Lung (tissue), 12 donors: ENCODE data around the gene SIL1. TPM values are rescaled to one million over a fixed set of nuclear protein-coding genes. Genes with fewer than 3 reads are reported as not detected.
"Not testable (repeated sequence)": the region's sequence is repeated elsewhere in the genome, so short reads cannot be mapped to it uniquely, and the experiment has no call there.

Experiments used
- ATAC-seq: fragments of 200-7000 bp; cut with Tn5 transposase; one replicate; pipeline ENCODE4 v1.9.1; 2020; ENCODE audit warnings: moderate number of reproducible peaks; ENCODE audit not compliant: insufficient read depth, low FRiP score
- DNase-seq, 3 donors: peaks; one replicate each; pipeline ENCODE4 v3.0.0-alpha.2; 2013 to 2017
- H3K27ac ChIP-seq, 2 donors: one replicate each; pipeline ENCODE4 v1.5.1; 2013; ENCODE audit warnings: mild to moderate bottlenecking in 2 of 2, moderate library complexity in 2 of 2, control low read depth in 1 of 2, inconsistent platforms in 1 of 2, low read depth in 1 of 2, low read length in 1 of 2
- H3K27me3 ChIP-seq, 3 donors: one replicate each; pipeline ENCODE4 v1.5.1; 2013; ENCODE audit warnings: low read length in 2 of 3; ENCODE audit not compliant: control insufficient read depth in 3 of 3, insufficient read depth in 3 of 3
- H3K36me3 ChIP-seq, 4 donors: one replicate each; pipeline ENCODE4 v1.5.1; 2013; ENCODE audit warnings: low read length in 4 of 4, mild to moderate bottlenecking in 1 of 4, moderate library complexity in 1 of 4; ENCODE audit not compliant: control insufficient read depth in 4 of 4, insufficient read depth in 4 of 4
- H3K4me1 ChIP-seq, 5 donors: one replicate each; pipeline ENCODE4 v1.5.1; 2013; ENCODE audit warnings: low read length in 5 of 5, mild to moderate bottlenecking in 2 of 5, moderate library complexity in 1 of 5; ENCODE audit not compliant: control insufficient read depth in 5 of 5, insufficient read depth in 5 of 5
- H3K4me3 ChIP-seq: one replicate; pipeline ENCODE4 v1.5.1; 2013; ENCODE audit warnings: mild to moderate bottlenecking, control low read depth, moderate library complexity
- H3K9ac ChIP-seq, 2 donors: one replicate each; pipeline ENCODE4 v1.5.1; 2013; ENCODE audit warnings: low read length in 2 of 2, control low read depth in 1 of 2; ENCODE audit not compliant: insufficient read depth in 1 of 2
- H3K9me3 ChIP-seq, 4 donors: one replicate each; pipeline ENCODE4 v1.5.1; 2013; ENCODE audit warnings: low read length in 3 of 4, mild to moderate bottlenecking in 1 of 4, moderate library complexity in 1 of 4; ENCODE audit not compliant: control insufficient read depth in 4 of 4, insufficient read depth in 3 of 4
- CTCF ChIP-seq: IDR thresholded peaks from 2 replicates; pipeline ENCODE4 v1.5.1; 2012; ENCODE audit warnings: mild to moderate bottlenecking; ENCODE audit errors: control extremely low read depth, extremely low read depth
- WGBS, 2 donors: extraction: QIAGEN DNeasy Blood & Tissue Kit; methylation state at CpG; one replicate each; pipeline ENCODE4 v1.1.7; 2013; 5-methylcytosine and 5-hydroxymethylcytosine counted together
- polyA plus RNA-seq, 2 donors: library from polyadenylated mRNA; stranded (reverse); fragments of 200-250 nt; gene quantifications; one replicate each; pipeline ENCODE4 v1.2.1, GENCODE V29; 2013
- total RNA-seq, 2 donors: library from RNA; depleted of rRNA in 1 of 2; stranded (reverse); fragments of >200 nt in 1 of 2; gene quantifications; one replicate each; pipeline ENCODE4 v1.2.1, GENCODE V29; 2014 to 2021
- donor health status: control.
- donor health status: control.
- donor health status: Bipolar disorder and iron deficiency.
- donor health status: healthy.
- donor health status: DM: yes; HTN: yes; CAD: no.

The SIL1 gene
- total and polyA plus RNA-seq, 4 donors, result 38.5 to 109 (median 78.4) TPM

- Histone ChIP-seq H3K27me3 (no peaks in the 10 kb centered on the region), H3K36me3 (no peaks in the 10 kb centered on the region), H3K4me3 (no peak overlapping the region), H3K9me3 (no peaks in the 10 kb centered on the region), H3K27ac (no peak overlapping the region), H3K9ac (no peak overlapping the region), H3K4me1 (peaks cover 0 to 9% (median 0%) of the 10 kb centered on the region in 5 donors)
- WGBS, 2 donors, result 93 to 95% methylated on average over 7 of the region's 7 CpGs
- no peak for TF ChIP-seq CTCF
- DNase-seq (no peak), ATAC-seq (no peak)
Observed at GRCh38 chr5:139167063-139167462, 31.1 kb downstream of the SIL1 start.

GRCh38 chr5:139164897-139165296 is 33.3 kb downstream of the SIL1 start:
- not testable (repeated sequence) for H3K36me3 ChIP-seq, H3K27me3 ChIP-seq, H3K4me3 ChIP-seq, DNase-seq, H3K27ac ChIP-seq, ATAC-seq, H3K9ac ChIP-seq, H3K9me3 ChIP-seq, H3K4me1 ChIP-seq
- 80 to 91% methylated on average over 3 of the region's 3 CpGs for WGBS, 2 donors

- peaks cover 0 to 9% (median 0%) of the 10 kb centered on the region in 5 donors for H3K4me1 ChIP-seq
- H3K27ac ChIP-seq, result no peak overlapping the region
- H3K4me3 ChIP-seq, result no peak overlapping the region
- no peaks in the 10 kb centered on the region for H3K27me3 ChIP-seq
- 67 to 86% methylated on average over 3 of the region's 3 CpGs for WGBS, 2 donors
- TF ChIP-seq CTCF, result no peak
- no peak overlapping the region for H3K9ac ChIP-seq
- DNase-seq (no peak), ATAC-seq (no peak)
- no peaks in the 10 kb centered on the region for H3K36me3 ChIP-seq
- H3K9me3 ChIP-seq, result no peaks in the 10 kb centered on the region
Observed at GRCh38 chr5:139164020-139164419, 34.1 kb downstream of the SIL1 start.

GRCh38 chr5:139162448-139162847 is 35.7 kb downstream of the SIL1 start:
- WGBS, 2 donors, result 91 to 92% methylated on average over 4 of the region's 4 CpGs
- no peak for DNase-seq
- H3K9me3 ChIP-seq, result no peaks in the 10 kb centered on the region
- no peaks in the 10 kb centered on the region for H3K4me1 ChIP-seq
- no peak overlapping the region for H3K4me3 ChIP-seq
- TF ChIP-seq CTCF, result no peak
- no peak overlapping the region for H3K27ac ChIP-seq
- no peaks in the 10 kb centered on the region for H3K27me3 ChIP-seq
- no peak for ATAC-seq
- H3K36me3 ChIP-seq, result no peaks in the 10 kb centered on the region
- no peak overlapping the region for H3K9ac ChIP-seq
